ENCODE results near the gene CCDC63.
"Not testable (repeated sequence)": the region's sequence is repeated elsewhere in the genome, so short reads cannot be mapped to it uniquely, and the experiment has no call there.

The CCDC63 gene

GRCh38 chr12:110844551-110845338 lies 2.0 kb upstream of the CCDC63 start:
- no peak for DNase-seq

DNA sequence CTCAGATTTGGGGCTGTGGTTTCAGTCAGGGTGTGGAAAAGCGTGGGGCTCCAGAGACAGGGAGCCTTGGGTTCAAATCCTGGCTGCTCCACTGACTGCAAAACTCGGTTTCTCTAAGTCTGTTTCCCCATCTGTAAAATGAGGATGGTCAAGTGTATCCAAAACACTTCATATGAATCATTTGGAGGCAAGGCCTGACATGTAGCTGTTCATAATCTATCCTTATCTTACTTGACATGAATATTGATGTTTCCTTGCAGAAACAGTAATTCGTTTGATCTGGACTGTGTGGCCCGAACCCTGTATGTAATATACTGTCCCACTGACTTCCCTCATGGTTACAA lies 1.5 kb upstream of the CCDC63 start:
- no peak for DNase-seq

DNA sequence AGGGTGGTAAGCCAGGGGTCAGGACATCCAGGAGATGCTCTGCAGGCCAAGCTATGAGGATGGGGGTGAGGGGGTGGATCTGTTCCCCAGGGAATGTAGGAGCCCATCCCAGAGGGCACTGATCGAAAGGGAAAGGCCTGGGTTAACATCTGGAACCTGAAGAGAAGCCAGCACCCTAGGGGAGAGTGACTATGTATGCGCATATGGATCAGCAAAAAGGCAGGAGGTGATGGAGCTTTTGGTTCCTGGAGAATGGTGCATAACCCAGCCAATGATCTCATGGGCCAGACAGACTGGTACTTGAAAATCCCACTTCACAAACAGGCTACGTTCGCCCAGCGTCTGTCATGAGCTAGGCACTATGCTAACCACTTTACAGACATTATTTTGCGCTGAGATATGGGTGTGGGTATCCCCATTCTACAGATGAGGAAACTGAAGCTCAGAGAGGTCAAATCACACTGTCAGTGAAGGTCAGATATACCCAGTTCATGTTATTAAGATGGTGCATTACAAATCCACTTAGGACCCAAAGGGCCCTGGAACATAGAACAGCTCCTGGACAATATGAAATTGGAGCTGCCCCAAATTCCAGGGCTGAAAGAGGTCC lies 1.6 kb downstream of the CCDC63 start:
- no peak for DNase-seq

DNA sequence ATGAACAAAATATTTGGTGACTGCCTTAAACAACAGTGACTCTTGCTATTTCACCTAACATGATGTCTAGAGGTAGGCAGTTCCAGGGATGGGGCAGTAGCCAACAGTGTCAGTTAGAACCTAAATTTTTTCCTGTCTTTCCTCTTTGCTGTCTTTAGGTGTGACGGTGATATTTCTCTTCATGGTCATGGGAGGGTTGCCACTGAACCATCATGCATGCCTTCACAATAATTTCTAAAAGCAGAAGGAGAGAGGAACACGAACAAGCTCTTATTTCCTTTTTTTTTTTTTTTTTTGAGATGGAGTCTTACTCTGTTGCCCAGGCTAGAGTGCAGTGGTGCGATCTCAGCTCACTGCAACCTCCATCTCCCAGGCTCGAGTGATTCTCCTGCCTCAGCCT lies 2.4 kb downstream of the CCDC63 start:
- no peak for DNase-seq

GRCh38 chr12:110849748-110850403 lies 3.1 kb downstream of the CCDC63 start:
- DNase-seq, result no peak

DNA sequence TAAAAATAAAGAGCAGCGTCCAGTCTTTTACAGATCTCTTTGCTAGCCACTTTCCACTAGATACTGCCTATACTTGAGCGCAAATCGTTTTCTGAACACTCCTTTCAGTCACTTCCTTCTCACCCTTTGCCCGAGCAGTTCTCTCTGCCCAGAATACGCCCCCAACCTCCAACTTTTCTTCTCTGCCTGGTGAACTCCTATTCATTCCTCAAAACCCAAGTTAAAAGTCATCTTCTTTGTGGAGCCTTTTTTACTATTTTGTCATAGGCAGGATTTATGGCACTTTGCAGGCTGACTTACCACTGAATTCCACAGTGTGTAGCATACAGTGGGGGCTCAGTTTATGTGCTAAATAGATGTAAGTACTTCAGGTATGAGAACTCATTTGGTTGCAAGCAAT lies 4.0 kb downstream of the CCDC63 start:
- no peak for DNase-seq

GRCh38 chr12:110853836-110854235 lies 7.0 kb downstream of the CCDC63 start:
- no peak for DNase-seq

DNA sequence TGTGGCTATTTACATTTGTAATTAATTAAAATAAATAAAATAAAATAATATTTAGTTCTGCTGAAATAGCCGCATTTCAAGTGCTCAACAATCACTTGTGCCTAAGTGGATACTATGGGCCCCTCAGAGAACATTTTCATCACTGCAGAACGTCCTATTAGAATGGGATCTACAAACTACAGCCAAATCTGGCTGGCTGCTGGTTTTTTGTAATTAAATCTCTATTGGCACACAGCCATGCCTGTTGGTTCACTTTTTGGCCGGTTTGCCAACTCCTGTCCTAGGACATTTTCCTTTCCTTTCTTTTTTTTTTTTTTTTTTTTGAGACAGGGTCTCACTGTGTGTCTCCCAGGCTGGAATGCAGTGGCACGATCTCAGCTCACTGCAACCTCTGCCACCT lies 9.8 kb downstream of the CCDC63 start:
- DNase-seq, result no peak

DNA sequence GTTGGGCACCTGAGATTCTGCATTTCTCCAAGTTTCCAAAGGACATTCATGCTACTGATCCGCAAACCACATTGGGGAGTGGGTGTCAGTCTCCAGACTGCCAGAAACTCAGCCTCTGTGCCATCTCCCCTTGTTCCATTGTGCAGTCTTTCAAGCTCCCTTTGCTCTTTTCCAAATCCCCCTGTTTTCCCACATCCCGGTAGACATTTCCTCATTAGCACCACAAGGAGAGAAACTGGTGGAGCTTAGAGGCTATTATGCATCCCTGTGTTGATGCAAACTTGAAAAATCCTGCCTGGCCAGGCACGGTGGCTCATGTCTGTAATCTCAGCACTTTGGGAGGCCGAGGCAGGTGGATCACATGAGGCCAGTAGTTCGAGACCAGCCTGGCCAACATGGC lies 10.7 kb downstream of the CCDC63 start:
- no peak for DNase-seq

DNA sequence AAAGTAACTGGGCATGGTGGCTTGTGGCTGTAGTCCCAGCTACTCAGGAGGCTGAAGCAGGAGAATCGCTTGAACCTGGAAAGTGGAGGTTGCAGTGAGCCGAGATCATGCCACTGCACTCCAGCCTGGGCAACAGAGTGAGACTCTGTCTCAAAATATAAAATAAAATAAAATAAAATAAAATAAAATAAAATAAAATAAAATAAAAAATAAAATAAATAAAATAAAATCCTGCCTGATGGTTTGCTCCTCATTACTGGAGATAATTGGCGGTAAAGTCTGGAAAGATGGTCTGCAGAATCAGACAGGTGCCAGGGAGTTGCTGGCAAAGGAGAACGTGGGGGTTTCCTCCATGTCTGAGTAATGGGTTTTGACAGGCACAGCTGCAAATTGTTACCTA lies 11.2 kb downstream of the CCDC63 start:
- not testable (repeated sequence) for DNase-seq

- DNase-seq, result no peak
These were observed 12.1 kb downstream of the CCDC63 start for GRCh38 chr12:110858848-110859247.

GRCh38 chr12:110860833-110861296 lies 14.1 kb downstream of the CCDC63 start:
- DNase-seq, result no peak

- no peak for DNase-seq
These were observed 14.9 kb downstream of the CCDC63 start for GRCh38 chr12:110861729-110862128.

GRCh38 chr12:110862329-110862728 lies 15.5 kb downstream of the CCDC63 start:
- no peak for DNase-seq

DNA sequence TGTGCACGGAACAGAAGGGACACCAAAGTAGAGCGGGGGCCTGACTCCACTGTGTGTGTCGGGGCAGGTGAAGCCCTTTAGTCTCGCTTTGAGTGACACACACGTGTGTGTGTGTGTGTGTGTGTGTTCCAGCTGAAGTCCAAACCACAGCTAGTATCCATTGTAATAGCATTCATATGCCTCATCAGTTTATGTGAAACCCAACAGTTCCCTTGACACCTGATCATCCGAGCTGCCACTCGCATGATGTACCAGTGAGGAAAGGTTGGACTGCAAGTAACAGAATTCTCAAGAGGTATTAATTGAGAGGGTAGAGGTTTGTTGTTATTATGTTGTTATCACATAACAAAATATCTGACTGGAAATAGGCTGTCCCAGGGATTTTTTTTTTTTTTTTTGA lies 16.4 kb downstream of the CCDC63 start:
- DNase-seq, result no peak

GRCh38 chr12:110865521-110865920 lies 18.7 kb downstream of the CCDC63 start:
- DNase-seq, result no peak

DNA sequence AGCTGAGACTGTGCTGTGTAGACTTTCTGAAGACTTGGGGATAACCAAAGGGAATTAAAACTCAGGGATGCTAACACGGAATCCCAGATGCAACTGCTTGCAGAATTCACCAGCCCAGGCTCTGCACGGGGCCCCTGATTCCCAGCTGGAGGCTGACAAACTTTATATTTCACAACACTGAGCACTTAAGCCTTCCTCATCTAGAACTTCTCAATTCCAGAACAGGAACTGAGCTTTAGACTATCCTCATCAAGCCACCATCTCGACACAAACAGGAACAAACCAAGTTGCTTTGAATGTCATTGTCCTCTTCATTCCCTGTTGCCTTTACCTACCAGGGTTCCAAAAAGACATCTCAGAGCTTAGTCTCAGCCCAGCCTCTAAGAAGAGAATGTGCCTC lies 22.2 kb downstream of the CCDC63 start:
- DNase-seq, result no peak

- DNase-seq, result no peak
These were observed 23.0 kb downstream of the CCDC63 start for GRCh38 chr12:110869803-110870202.

DNA sequence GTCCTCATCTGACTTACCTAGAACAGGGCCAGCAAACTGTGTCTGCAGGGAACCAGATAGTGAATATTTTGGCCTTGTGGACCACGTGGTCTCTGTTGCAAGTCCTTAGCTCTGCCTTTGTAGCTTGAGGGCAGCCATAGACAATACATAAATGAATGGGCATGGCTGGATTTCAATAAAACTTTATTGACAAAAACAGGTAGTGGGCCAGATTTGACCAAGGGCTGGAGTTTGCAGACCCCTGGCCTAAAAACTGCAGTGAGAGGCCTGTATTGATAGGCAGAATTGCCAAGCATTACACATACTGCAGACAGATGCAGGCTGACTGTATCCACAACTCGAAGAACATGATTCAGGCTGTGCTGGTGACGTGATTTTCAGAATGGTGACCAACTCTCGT lies 25.3 kb downstream of the CCDC63 start:
- DNase-seq, result no peak

DNA sequence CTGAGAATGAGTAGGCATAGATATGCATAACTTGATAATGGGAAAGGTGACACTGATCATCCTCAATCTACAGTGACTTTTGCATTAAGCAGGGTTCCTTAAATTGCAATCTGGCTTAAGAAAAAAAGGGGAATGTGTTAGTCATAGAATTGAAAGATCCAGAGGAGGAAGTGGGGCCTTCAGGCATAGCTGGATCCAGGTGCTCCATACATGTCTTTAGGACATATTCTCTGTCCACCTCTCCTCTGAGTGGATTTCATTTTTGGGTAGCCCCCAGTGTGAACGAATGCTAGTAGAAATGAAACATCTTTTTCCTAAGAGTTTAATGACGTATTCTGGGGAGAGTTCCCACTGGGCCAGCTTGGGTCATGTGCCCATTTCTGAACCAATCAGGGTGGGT lies 27.6 kb downstream of the CCDC63 start:
- no peak for DNase-seq

DNA sequence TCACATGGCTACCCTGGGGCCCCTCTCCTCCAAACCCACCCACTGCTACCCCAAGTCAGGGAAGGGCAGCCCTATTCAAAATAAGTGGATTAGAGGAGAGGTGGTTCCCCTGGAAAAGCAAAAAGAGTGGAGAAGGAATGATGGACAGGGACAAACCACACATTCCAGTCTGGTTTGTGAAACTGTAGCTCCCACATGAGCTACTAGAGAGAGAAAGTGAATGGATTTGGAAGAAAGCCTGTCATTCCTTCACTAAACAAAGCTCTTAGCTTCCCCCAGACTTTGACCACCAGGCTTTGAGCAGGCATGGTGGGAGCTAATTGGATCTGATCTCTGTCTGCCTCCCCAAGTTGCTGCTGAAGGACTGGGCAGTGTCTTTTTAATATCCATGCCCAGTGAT lies 28.0 kb downstream of the CCDC63 start:
- DNase-seq, result no peak

- no peak for DNase-seq
These were observed 33.9 kb downstream of the CCDC63 start for GRCh38 chr12:110880651-110881050.

- no peak for DNase-seq
These were observed 36.5 kb downstream of the CCDC63 start for GRCh38 chr12:110883251-110883650.

GRCh38 chr12:110885152-110885840 lies 38.5 kb downstream of the CCDC63 start:
- no peak for DNase-seq
